Measurements from ENCODE around the gene MAPK10. TPM values are rescaled to one million over a fixed set of nuclear protein-coding genes. Genes with fewer than 3 reads are reported as not detected.

The MAPK10 gene
- total RNA-seq, 1 experiment from 2014 or later = 4.7 TPM

DNA sequence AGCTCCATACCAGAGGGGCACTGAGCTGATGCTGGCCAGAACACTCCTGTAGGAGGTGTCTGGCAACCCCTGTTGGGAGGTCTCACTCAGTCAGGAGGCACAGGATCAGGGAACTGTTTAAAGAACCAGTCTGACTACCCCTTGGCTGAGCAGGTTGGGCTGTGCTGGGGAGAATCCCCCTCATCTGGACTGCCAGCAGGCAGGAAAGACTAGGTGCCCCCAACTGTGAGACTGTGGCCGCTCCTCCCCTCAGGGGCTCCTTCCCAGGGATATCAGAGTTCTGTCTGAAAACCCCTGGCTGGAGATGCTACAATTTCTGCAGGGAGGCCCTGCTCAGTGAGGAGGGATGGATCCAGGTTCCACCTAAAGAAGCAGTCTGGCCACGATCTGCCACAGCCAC is 245.3 kb downstream of the MAPK10 start:
- H3K18ac ChIP-seq (ENCODE audit: insufficient read length, low read depth, low read length) = no peak overlapping the region
- H4K8ac ChIP-seq (replicated peaks; ENCODE audit: insufficient read length, low read depth, low read length) = no peak overlapping the region
- no peak overlapping the region for H3K4me2 ChIP-seq (ENCODE audit: insufficient read depth, insufficient read length, low read length)
- H2BK15ac ChIP-seq (ENCODE audit: low read depth, low read length) = no peak overlapping the region
- no peak overlapping the region for H2BK12ac ChIP-seq (ENCODE audit: insufficient read length, low read depth, low read length)
- H3K27ac Mint-ChIP-seq = no peak overlapping the region
- H2BK120ac ChIP-seq (ENCODE audit: low read depth, low read length, poor library complexity, severe bottlenecking) = no peak overlapping the region
- H3K9ac ChIP-seq (ENCODE audit: extremely low read depth, insufficient read length, low read length) = no peak overlapping the region
- H3K23ac ChIP-seq (ENCODE audit: insufficient read length, low read depth, low read length) = no peak overlapping the region
- H3K4me3 Mint-ChIP-seq = no peak overlapping the region
- no peak overlapping the region for H2AFZ ChIP-seq (ENCODE audit: low read length)
- DNase-seq = no peak
- no peak overlapping the region for H4K91ac ChIP-seq (ENCODE audit: insufficient read length, low read depth, low read length)
- no peaks in the 10 kb centered on the region for H3K79me2 ChIP-seq (ENCODE audit: insufficient read depth, low read length)
- peaks cover 10 to 12% of the 10 kb centered on the region in 2 experiments for H3K9me3 Mint-ChIP-seq
- no peak overlapping the region for H3K14ac ChIP-seq (ENCODE audit: insufficient read depth, low read length)
- TF ChIP-seq, protein P1, sequence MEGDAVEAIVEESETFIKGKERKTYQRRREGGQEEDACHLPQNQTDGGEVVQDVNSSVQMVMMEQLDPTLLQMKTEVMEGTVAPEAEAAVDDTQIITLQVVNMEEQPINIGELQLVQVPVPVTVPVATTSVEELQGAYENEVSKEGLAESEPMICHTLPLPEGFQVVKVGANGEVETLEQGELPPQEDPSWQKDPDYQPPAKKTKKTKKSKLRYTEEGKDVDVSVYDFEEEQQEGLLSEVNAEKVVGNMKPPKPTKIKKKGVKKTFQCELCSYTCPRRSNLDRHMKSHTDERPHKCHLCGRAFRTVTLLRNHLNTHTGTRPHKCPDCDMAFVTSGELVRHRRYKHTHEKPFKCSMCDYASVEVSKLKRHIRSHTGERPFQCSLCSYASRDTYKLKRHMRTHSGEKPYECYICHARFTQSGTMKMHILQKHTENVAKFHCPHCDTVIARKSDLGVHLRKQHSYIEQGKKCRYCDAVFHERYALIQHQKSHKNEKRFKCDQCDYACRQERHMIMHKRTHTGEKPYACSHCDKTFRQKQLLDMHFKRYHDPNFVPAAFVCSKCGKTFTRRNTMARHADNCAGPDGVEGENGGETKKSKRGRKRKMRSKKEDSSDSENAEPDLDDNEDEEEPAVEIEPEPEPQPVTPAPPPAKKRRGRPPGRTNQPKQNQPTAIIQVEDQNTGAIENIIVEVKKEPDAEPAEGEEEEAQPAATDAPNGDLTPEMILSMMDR (conservative IDR thresholded peaks at IDR 0.05) = no peak
- no peaks in the 10 kb centered on the region for H3K27me3 Mint-ChIP-seq (ENCODE audit: low read depth)
- H3K4me1 ChIP-seq (ENCODE audit: insufficient read depth, low read length) = no peaks in the 10 kb centered on the region
- H3K23me2 ChIP-seq (ENCODE audit: insufficient read length, low read depth, low read length, poor library complexity, severe bottlenecking) = no peaks in the 10 kb centered on the region
- no peaks in the 10 kb centered on the region for H3K79me1 ChIP-seq (ENCODE audit: insufficient read depth, low read depth, low read length, poor library complexity, severe bottlenecking)
- H4K20me1 ChIP-seq (ENCODE audit: control insufficient read depth, insufficient read depth, insufficient read length) = no peaks in the 10 kb centered on the region
- H3K9me3 ChIP-seq (ENCODE audit: control insufficient read depth, low read depth, low read length) = no peaks in the 10 kb centered on the region
- H3K36me3 Mint-ChIP-seq (ENCODE audit: insufficient read depth in 1 of 3, low read depth in 3 of 3) = peaks cover 1 to 28% (median 4%) of the 10 kb centered on the region in 3 experiments; a peak in 6 of 7 replicates
- no peak overlapping the region for H2AK5ac ChIP-seq (ENCODE audit: insufficient read length, low read length)
- H3T11ph ChIP-seq (ENCODE audit: low read length) = no peak overlapping the region
- no peak overlapping the region for H3K56ac ChIP-seq (ENCODE audit: insufficient read length, low read depth, low read length)
- H3K4ac ChIP-seq (ENCODE audit: low read depth, low read length) = no peak overlapping the region
- H2BK5ac ChIP-seq (ENCODE audit: insufficient read length, low read length) = no peak overlapping the region
- no peak overlapping the region for H2BK20ac ChIP-seq (ENCODE audit: low read depth, low read length, poor library complexity, severe bottlenecking)
- H3K27me3 ChIP-seq (ENCODE audit: insufficient read depth, low read length) = no peaks in the 10 kb centered on the region
- H3K27ac ChIP-seq (ENCODE audit: insufficient read length, low read depth, low read length) = no peak overlapping the region
- WGBS (ENCODE audit: extremely low coverage, insufficient read length, low lambda C conversion rate) = no CpG with 5 or more reads among the region's 2 CpGs
- no peak overlapping the region for H4K5ac ChIP-seq (ENCODE audit: insufficient read length, low read depth, low read length)
- no peaks in the 10 kb centered on the region for H3K4me1 Mint-ChIP-seq
